Measurements from ENCODE around the gene RNF212.

RNF212 gene

DNA sequence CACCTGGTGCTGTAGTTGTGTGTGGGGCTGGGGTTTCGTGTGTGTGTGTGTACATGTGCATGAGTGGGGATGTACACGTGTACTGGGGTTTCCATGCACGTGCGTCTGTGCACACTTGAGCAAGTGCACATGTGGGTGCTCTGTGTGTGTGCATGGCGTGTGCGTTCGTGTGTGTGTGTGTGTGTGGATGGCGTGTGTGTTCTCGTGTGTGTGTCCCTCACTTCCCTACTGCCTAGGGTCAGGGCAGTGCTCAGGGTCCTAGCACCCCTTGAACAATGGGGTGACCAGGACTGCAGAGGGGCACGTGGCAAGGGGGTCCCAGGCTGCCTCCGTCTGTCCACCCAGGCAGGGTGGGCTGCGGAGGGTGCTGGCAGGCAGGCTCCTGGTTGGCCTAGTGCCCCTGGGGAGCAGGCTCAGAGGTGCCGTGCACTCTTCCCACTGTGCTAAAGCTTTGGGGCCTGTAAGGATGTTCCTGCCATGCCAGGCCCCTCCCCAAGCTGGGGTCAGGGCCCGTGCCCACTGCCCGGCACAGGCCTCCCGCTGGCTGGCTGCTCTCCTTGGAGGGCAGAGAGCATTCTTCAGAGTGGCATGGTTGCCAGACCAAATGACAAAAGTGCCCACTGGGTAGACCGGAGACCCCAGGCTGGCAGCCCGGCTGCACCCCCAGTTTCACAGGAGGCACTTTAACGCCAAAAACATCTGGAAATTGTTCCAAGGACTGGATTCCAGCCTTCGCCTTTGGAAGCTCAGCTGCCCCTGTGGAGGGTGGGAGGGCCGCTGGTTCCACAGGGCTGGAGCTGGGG, 72.8 kb downstream of the RNF212 start:
- DNase-seq (ENCODE audit: insufficient read length, low spot score) (no peak), FAIRE-seq (no peak)
- TF ChIP-seq POLR2AphosphoS5 (IDR thresholded peaks at IDR 0.05; ENCODE audit: low read depth, low read length), result no peak
- TF ChIP-seq TAF1 (IDR thresholded peaks at IDR 0.05; ENCODE audit: low read depth, low read length), result no peak

DNA sequence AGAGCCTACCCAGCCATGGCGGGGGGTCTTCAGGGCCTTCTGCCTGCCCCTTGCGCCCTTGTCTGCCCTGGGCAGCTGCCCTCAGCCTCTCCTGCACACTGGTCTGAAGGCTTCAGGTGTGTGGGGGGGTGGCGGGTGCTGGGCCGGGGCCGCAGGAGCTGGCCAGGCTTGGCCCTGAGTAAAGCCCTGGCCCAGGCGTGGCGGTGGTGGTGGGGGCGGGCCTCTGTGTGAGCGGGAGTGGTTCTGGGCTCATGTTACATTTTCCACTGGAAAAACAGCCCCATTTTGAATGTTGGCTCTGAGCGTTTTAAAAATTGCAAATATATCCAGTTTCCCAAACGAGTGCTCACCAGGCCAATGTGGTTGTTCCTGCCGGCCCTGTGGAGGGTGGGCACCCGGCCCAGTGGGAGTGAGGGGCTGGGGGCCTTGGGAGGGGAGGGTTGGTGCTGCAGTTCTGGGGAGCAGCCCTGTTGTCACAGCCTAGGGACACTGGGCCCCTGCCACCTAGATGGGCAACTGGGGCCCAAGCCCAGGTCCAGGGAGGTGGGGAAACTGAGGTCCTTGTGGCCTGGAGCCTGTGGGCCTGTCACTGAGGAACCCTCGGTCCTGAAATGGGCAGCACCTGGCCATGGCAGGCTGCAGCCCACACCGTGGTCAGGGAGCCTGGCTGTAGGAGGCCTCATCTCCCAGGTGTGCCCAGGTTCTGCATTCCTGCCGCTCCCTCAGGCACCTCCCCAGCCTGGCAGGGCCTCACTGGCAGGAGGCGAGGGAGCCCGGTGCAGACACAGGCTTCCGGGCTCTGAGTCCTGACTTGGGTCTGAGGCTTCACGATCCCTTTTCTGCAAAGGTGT, 73.6 kb downstream of the RNF212 start:
- TF ChIP-seq PAX5 (IDR thresholded peaks at IDR 0.05; ENCODE audit: insufficient read depth, low read length, severe bottlenecking) (no peak), SPI1 (IDR thresholded peaks at IDR 0.05; ENCODE audit: low read depth, low read length) (no peak), TAF1 (IDR thresholded peaks at IDR 0.05; ENCODE audit: low read depth, low read length) (no peak), POLR2A (IDR thresholded peaks at IDR 0.05; ENCODE audit: low read depth, low read length) (no peak), POLR2AphosphoS5 (IDR thresholded peaks at IDR 0.05; ENCODE audit: low read depth, low read length) (no peak), POU2F2 (IDR thresholded peaks at IDR 0.05; ENCODE audit: low read depth, low read length) (no peak)
- FAIRE-seq (no peak), DNase-seq (ENCODE audit: insufficient read length, low spot score) (no peak)

DNA sequence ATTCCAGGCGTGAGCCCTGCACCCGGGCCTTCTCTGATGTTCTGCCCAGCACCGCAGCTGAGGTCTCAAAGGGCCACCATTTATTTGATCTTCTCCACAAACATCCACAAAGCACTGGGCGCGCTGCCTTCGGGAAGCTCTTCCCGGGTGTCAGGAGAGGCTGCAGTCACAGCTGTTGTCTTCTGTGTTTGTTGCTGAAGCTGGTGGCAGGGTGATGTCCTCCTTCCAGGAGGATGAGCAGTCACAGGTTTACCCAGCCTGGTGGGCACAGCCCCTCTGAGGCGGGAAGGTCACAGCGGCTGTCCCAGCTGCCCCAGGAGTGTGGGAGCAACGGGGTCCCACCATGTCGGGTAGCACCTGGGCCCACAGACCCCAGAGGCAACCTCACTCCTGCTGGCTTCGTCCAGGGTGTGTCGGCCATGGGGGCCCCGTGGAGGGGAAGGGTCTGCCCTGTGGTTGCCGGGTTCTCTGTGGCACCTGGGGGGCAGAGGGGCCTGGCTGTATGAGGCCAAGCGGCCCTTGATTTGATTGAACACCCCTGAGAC, 74.3 kb downstream of the RNF212 start:
- TF ChIP-seq POU2F2 (IDR thresholded peaks at IDR 0.05; ENCODE audit: low read depth, low read length) (no peak), TAF1 (IDR thresholded peaks at IDR 0.05; ENCODE audit: low read depth, low read length) (no peak), SPI1 (IDR thresholded peaks at IDR 0.05; ENCODE audit: low read depth, low read length) (no peak), POLR2AphosphoS5 (IDR thresholded peaks at IDR 0.05; ENCODE audit: low read depth, low read length) (no peak), POLR2A (IDR thresholded peaks at IDR 0.05; ENCODE audit: low read depth, low read length) (no peak), PAX5 (IDR thresholded peaks at IDR 0.05; ENCODE audit: insufficient read depth, low read length, severe bottlenecking) (no peak)
- FAIRE-seq, result no peak
- no peak for DNase-seq (ENCODE audit: insufficient read length, low spot score)

DNA sequence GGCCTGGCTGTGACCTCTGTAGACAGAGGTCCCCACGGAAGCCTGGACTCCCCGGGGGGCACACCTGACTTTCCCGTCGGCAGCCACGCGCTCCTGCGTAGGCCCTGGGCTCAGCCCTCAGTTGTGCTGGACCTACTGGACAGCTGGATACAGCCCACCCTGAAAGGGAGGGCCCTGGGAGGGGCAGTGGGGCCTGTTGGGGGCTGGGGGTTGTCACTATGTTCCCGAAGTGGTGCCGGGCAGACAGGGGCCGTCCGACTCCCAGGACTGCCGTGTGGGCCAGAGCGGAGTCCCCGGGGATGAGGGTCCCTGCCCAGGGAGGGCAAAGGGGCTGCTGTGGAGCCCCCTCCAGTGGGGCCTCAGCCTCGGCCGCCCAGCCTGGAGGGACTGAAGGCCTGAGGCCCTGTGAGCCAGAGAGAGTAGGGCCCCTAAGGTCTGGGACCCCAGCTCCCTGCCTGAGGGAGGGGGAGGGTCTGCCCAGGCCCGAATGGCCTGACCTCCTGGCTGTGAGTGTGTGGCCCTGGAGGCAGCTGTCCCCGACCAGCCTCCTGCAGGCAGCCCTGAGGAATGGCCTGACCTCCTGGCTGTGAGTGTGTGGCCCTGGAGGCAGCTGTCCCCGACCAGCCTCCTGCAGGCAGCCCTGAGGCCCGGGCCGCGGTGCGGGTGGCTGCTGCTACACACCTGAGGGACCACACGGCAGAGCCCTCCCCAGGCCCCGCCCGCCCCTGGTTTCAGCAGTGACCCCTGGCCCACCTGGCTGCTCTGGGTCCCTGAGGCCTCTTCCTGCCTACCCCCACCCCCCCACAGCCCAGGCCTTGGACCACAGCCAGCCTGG, 76.2 kb downstream of the RNF212 start:
- no peak for FAIRE-seq
- TF ChIP-seq POU2F2 (IDR thresholded peaks at IDR 0.05; ENCODE audit: low read depth, low read length), result no peak
- TF ChIP-seq TAF1 (IDR thresholded peaks at IDR 0.05; ENCODE audit: low read depth, low read length), result no peak
- TF ChIP-seq PAX5 (IDR thresholded peaks at IDR 0.05; ENCODE audit: insufficient read depth, low read length, severe bottlenecking), result no peak
- no peak for TF ChIP-seq POLR2AphosphoS5 (IDR thresholded peaks at IDR 0.05; ENCODE audit: low read depth, low read length)
- TF ChIP-seq POLR2A (IDR thresholded peaks at IDR 0.05; ENCODE audit: low read depth, low read length), result no peak
- no peak for TF ChIP-seq SPI1 (IDR thresholded peaks at IDR 0.05; ENCODE audit: low read depth, low read length)
- no peak for DNase-seq (ENCODE audit: insufficient read length, low spot score)

DNA sequence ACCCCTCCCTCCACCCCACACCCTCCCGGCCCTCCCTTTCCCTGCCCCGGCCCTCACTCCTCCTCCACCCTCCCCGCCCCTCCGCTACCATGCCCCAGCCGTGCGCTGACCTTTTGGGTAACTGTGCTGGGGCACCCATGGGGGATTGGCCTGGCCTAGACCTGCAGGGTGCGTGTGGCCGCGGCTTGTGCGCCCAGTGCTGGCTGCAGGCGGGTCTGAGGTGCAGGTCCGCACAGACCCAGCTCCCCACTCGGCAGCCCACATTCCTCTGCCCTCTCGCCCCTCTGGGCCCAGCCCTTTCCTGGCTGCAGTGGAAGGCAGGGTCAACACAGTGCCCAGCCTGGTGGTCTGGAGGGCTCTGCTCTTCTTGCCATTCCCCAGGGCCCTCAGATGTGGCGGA, 77.3 kb downstream of the RNF212 start:
- TF ChIP-seq PAX5 (IDR thresholded peaks at IDR 0.05; ENCODE audit: insufficient read depth, low read length, severe bottlenecking) (no peak), POLR2A (IDR thresholded peaks at IDR 0.05; ENCODE audit: low read depth, low read length) (no peak), POU2F2 (IDR thresholded peaks at IDR 0.05; ENCODE audit: low read depth, low read length) (no peak), TAF1 (IDR thresholded peaks at IDR 0.05; ENCODE audit: low read depth, low read length) (no peak), SPI1 (IDR thresholded peaks at IDR 0.05; ENCODE audit: low read depth, low read length) (no peak), POLR2AphosphoS5 (IDR thresholded peaks at IDR 0.05; ENCODE audit: low read depth, low read length) (no peak)
- FAIRE-seq (no peak), DNase-seq (ENCODE audit: insufficient read length, low spot score) (no peak)

DNA sequence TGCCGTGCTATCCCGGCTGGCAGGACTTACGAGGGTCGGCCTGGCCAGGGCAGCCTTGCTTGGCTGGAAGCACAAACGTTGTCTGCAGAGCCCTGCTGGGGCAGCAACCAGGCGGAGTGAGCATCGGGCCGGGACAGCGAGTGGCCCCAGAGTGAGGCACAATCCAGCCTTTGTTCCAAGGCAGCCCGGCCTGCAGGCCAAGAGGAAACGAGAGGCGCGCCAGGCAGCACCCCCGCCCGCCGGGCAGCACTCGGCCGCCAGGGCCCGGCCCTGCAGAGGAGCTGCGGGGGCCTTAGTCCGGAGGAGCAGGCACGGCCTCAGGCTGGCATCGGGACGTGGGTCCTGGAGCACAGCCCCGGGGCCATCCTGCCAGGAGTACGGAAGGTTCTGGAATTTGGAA, 77.9 kb downstream of the RNF212 start:
- no peak for FAIRE-seq
- no peak for DNase-seq (ENCODE audit: insufficient read length, low spot score)
- TF ChIP-seq PAX5 (IDR thresholded peaks at IDR 0.05; ENCODE audit: insufficient read depth, low read length, severe bottlenecking), result no peak
- TF ChIP-seq POLR2AphosphoS5 (IDR thresholded peaks at IDR 0.05; ENCODE audit: low read depth, low read length), result no peak
- no peak for TF ChIP-seq POU2F2 (IDR thresholded peaks at IDR 0.05; ENCODE audit: low read depth, low read length)
- no peak for TF ChIP-seq SPI1 (IDR thresholded peaks at IDR 0.05; ENCODE audit: low read depth, low read length)
- TF ChIP-seq POLR2A (IDR thresholded peaks at IDR 0.05; ENCODE audit: low read depth, low read length), result no peak
- no peak for TF ChIP-seq TAF1 (IDR thresholded peaks at IDR 0.05; ENCODE audit: low read depth, low read length)

DNA sequence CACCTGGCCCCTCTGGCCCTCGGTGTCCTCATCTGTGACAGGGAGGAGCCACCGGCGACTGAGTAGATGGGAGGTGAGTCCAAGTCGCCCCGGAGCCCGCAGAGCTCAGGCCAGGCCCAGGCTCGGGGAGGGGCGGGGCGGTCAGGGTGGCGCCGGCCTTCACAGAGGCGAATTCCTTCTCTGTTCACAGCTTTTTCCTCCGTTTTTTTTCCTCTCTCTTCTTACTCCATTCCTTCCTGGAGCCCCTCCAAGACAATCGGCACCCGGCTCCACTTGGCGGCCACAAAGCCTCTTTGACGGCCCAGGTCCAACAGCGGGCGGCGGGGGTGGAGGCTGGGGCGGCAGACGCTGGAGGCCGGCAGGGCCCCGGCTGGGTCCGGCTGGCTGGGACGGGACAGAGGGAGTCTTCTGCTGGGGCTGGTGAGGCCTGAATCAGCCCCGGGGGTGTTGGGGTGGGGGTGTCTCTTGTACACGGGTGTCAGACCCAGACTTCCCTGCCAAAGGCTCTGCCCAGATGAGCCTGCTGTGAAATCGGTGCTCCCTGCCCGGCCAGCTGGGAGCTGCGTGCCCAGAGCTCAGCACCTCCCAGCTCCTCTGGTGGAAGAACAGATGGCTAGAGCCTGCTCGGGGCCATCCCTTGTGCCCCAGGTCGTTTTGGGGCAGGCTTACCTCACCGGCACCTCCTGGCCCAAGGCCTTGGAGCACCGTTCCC, 79.4 kb downstream of the RNF212 start:
- no peak for TF ChIP-seq POLR2AphosphoS5 (IDR thresholded peaks at IDR 0.05; ENCODE audit: low read depth, low read length)
- FAIRE-seq (no peak), DNase-seq (ENCODE audit: insufficient read length, low spot score) (no peak)

DNA sequence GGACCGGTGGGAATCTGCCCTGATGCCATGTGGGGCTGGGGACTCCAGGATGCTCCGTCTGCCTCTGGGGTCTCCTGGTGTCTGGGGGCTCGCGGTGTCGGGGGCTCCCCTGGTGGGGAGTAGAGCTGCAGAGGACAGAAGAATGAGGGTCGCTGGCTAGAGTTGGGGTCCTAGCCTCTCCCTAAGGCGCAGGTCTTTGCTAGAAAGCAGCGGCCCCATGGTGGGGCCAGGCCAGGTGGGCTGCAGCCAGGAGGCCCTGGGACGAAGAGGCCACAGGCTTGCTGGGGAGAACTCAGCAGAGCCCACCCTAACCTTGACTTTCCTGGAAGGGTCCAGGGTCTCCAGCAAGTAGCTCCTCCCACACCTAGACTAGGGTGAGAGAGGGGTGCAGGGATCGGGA, 80.5 kb downstream of the RNF212 start:
- TF ChIP-seq POLR2AphosphoS5 (IDR thresholded peaks at IDR 0.05; ENCODE audit: low read depth, low read length) (no peak), TAF1 (IDR thresholded peaks at IDR 0.05; ENCODE audit: low read depth, low read length) (no peak), POU2F2 (IDR thresholded peaks at IDR 0.05; ENCODE audit: low read depth, low read length) (no peak), POLR2A (IDR thresholded peaks at IDR 0.05; ENCODE audit: low read depth, low read length) (no peak), PAX5 (IDR thresholded peaks at IDR 0.05; ENCODE audit: insufficient read depth, low read length, severe bottlenecking) (no peak), SPI1 (IDR thresholded peaks at IDR 0.05; ENCODE audit: low read depth, low read length) (no peak)
- no peak for FAIRE-seq
- no peak for DNase-seq (ENCODE audit: insufficient read length, low spot score)

Data from GM12891 (cell line).